ENCODE data around the gene VPS35L.
A peak's percentile ranks its signal among the peaks of the same experiment; 100 is the strongest.

VPS35L gene

DNA sequence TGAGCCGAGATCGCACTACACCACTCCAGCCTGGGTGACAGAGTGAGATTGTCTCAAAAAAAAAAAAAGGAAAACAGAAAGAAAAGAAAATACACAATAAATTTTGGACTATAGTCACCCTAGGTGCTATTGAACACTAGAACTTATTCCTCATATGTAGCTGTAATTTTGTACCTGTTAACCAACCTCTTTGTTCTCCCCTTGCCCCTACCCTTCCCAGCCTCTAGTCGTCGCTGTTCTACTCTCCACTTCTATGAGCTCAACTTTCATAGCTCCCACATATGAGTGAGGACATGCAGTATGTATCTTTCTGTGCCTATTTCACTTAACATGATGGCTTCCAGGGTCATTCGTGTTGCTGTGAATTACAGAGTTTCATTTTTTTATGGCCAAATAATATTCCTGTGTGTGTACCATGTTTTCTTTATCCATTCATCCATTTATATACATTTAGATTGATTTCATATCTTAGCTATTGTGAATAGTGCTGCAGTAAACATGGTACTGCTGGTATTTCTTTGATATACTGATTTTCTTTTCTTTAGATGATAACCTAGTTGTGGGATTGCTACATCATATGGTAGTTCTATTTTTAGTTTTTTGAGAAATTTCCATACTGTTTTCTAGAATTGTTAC is 28.3 kb downstream of the VPS35L start:
- H3K23ac ChIP-seq (ENCODE audit: low read length), result no peak overlapping the region
- no peaks in the 10 kb centered on the region for H3K79me2 ChIP-seq (ENCODE audit: control insufficient read depth, insufficient read depth, low read length)
- no peak overlapping the region for H3K4me2 ChIP-seq (ENCODE audit: low read length)
- no peak overlapping the region for H3K4ac ChIP-seq (ENCODE audit: low read depth, low read length)
- WGBS (ENCODE audit: extremely low coverage, insufficient coverage, low lambda C conversion rate), result no CpG with 5 or more reads among the region's 5 CpGs
- H3K4me3 ChIP-seq (ENCODE audit: low read length), result no peak overlapping the region
- no peak overlapping the region for H3K27ac ChIP-seq (ENCODE audit: low read depth, low read length)
- H3K18ac ChIP-seq (ENCODE audit: low read length), result no peak overlapping the region
- H4K5ac ChIP-seq (ENCODE audit: low read length), result no peak overlapping the region
- no peak overlapping the region for H3K56ac ChIP-seq (ENCODE audit: low read length)
- no peak overlapping the region for H2AK5ac ChIP-seq (ENCODE audit: low read length)
- no peak overlapping the region for H4K8ac ChIP-seq (ENCODE audit: low read depth, low read length)
- H3K9ac ChIP-seq (ENCODE audit: low read length), result no peak overlapping the region
- no peaks in the 10 kb centered on the region for H3K36me3 ChIP-seq (ENCODE audit: control insufficient read depth, insufficient read depth, low read length)
- no peaks in the 10 kb centered on the region for H3K27me3 ChIP-seq (ENCODE audit: insufficient read depth, low read length, poor library complexity)
- H3K4me1 ChIP-seq (ENCODE audit: control insufficient read depth, low read depth, low read length), result no peaks in the 10 kb centered on the region
- no peak overlapping the region for H2BK5ac ChIP-seq (ENCODE audit: low read length)
- peak; percentile 67 for DNase-seq
- no peaks in the 10 kb centered on the region for H3K79me1 ChIP-seq (ENCODE audit: low read length)
- H2BK15ac ChIP-seq (replicated peaks; ENCODE audit: low read depth), result no peak overlapping the region
- no peak overlapping the region for H2BK120ac ChIP-seq (ENCODE audit: low read depth, low read length)

DNA sequence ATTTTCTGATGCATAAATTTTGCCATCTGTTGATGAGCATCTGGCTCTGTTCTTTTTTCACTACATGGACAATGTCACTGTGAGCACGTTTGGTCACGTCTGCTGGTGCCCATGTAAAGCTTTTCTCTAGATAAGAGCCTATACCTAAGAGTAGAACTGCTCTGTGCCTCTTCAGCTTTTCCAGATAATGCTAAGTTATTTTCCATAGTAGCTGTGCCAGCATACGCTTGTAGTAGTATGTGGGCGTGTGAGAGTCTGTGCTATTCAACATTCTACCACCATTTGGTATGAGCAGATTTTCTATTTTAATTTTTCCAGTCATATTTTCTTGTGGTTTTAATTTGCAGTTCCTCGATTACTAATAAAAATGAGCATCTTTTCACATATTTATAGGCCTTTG is 33.2 kb downstream of the VPS35L start:
- Histone ChIP-seq H3K18ac (ENCODE audit: low read length) (no peak overlapping the region), H3K4me3 (ENCODE audit: low read length) (no peak overlapping the region), H4K5ac (ENCODE audit: low read length) (no peak overlapping the region), H4K8ac (ENCODE audit: low read depth, low read length) (no peak overlapping the region), H2AK5ac (ENCODE audit: low read length) (no peak overlapping the region), H3K56ac (ENCODE audit: low read length) (no peak overlapping the region), H2BK120ac (ENCODE audit: low read depth, low read length) (no peak overlapping the region), H3K27me3 (ENCODE audit: insufficient read depth, low read length, poor library complexity) (no peaks in the 10 kb centered on the region), H3K79me1 (ENCODE audit: low read length) (no peaks in the 10 kb centered on the region), H3K4me1 (ENCODE audit: control insufficient read depth, low read depth, low read length) (no peaks in the 10 kb centered on the region), H2BK5ac (ENCODE audit: low read length) (no peak overlapping the region), H2BK15ac (replicated peaks; ENCODE audit: low read depth) (no peak overlapping the region), H3K9ac (ENCODE audit: low read length) (no peak overlapping the region), H3K36me3 (ENCODE audit: control insufficient read depth, insufficient read depth, low read length) (no peaks in the 10 kb centered on the region), H3K27ac (ENCODE audit: low read depth, low read length) (no peak overlapping the region), H3K4ac (ENCODE audit: low read depth, low read length) (no peak overlapping the region), H3K79me2 (ENCODE audit: control insufficient read depth, insufficient read depth, low read length) (no peaks in the 10 kb centered on the region), H3K4me2 (ENCODE audit: low read length) (no peak overlapping the region), H3K23ac (ENCODE audit: low read length) (no peak overlapping the region)
- no CpG with 5 or more reads among the region's 5 CpGs for WGBS (ENCODE audit: extremely low coverage, insufficient coverage, low lambda C conversion rate)
- no peak for DNase-seq

DNA sequence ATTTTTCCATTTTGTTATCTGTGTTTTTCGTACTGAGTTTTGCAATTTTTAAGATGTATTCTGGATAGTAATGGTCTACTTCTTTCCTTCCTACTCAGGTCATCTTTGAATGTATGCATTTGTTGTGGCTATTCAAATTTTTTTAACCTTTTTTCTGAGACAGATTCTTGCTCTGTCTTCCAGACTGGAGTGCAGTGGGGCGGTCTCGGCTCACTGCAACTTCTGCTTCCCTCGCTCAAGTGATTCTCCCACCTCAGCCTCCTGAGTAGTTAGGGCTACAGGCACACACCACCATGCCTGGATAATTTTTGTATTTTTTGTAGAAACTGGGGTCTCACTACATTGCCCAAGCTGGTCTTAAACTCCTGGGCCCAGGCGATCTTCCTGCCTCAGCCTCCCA is 33.6 kb downstream of the VPS35L start:
- no peaks in the 10 kb centered on the region for H3K79me1 ChIP-seq (ENCODE audit: low read length)
- H3K27ac ChIP-seq (ENCODE audit: low read depth, low read length), result no peak overlapping the region
- H3K18ac ChIP-seq (ENCODE audit: low read length), result no peak overlapping the region
- no peaks in the 10 kb centered on the region for H3K79me2 ChIP-seq (ENCODE audit: control insufficient read depth, insufficient read depth, low read length)
- no peak overlapping the region for H3K4me2 ChIP-seq (ENCODE audit: low read length)
- H4K8ac ChIP-seq (ENCODE audit: low read depth, low read length), result no peak overlapping the region
- H3K9ac ChIP-seq (ENCODE audit: low read length), result no peak overlapping the region
- H2BK120ac ChIP-seq (ENCODE audit: low read depth, low read length), result no peak overlapping the region
- no peak overlapping the region for H2BK5ac ChIP-seq (ENCODE audit: low read length)
- no peak overlapping the region for H3K23ac ChIP-seq (ENCODE audit: low read length)
- H3K4ac ChIP-seq (ENCODE audit: low read depth, low read length), result no peak overlapping the region
- no peak overlapping the region for H3K56ac ChIP-seq (ENCODE audit: low read length)
- no peaks in the 10 kb centered on the region for H3K36me3 ChIP-seq (ENCODE audit: control insufficient read depth, insufficient read depth, low read length)
- no CpG with 5 or more reads among the region's 5 CpGs for WGBS (ENCODE audit: extremely low coverage, insufficient coverage, low lambda C conversion rate)
- no peak for DNase-seq
- H4K5ac ChIP-seq (ENCODE audit: low read length), result no peak overlapping the region
- H3K4me3 ChIP-seq (ENCODE audit: low read length), result no peak overlapping the region
- no peaks in the 10 kb centered on the region for H3K27me3 ChIP-seq (ENCODE audit: insufficient read depth, low read length, poor library complexity)
- no peaks in the 10 kb centered on the region for H3K4me1 ChIP-seq (ENCODE audit: control insufficient read depth, low read depth, low read length)
- no peak overlapping the region for H2AK5ac ChIP-seq (ENCODE audit: low read length)
- no peak overlapping the region for H2BK15ac ChIP-seq (replicated peaks; ENCODE audit: low read depth)

DNA sequence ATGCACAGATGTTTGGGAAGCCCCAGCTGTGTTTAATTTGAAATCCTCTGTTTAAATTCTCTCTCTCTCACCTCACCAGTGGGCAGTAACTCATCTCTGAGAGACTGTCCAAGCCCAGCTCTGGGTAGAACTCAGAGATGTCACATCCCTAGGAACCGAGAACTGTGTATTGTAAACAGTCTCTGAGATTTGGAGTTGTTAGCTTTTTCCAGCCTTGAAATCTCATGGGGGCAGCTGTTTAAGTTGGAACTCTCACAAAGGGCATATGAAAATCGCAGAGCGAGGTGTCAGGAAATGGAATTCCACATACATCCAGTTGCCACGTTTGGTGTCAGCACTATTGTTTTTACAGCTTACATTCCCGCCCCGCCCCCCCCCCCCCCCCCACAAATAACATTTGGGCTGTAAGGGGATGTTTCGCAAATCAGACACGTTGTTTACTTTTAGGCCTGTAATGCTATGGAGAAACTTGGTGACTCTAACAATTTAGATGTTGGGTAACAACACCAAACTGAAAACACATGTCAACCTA is 34.3 kb downstream of the VPS35L start:
- H4K8ac ChIP-seq (ENCODE audit: low read depth, low read length), result no peak overlapping the region
- H2BK15ac ChIP-seq (replicated peaks; ENCODE audit: low read depth), result no peak overlapping the region
- H4K5ac ChIP-seq (ENCODE audit: low read length), result no peak overlapping the region
- no peaks in the 10 kb centered on the region for H3K36me3 ChIP-seq (ENCODE audit: control insufficient read depth, insufficient read depth, low read length)
- H3K9ac ChIP-seq (ENCODE audit: low read length), result no peak overlapping the region
- H3K4me1 ChIP-seq (ENCODE audit: control insufficient read depth, low read depth, low read length), result no peaks in the 10 kb centered on the region
- no peak overlapping the region for H3K4me2 ChIP-seq (ENCODE audit: low read length)
- H3K27ac ChIP-seq (ENCODE audit: low read depth, low read length), result no peak overlapping the region
- H3K4me3 ChIP-seq (ENCODE audit: low read length), result no peak overlapping the region
- no peaks in the 10 kb centered on the region for H3K79me2 ChIP-seq (ENCODE audit: control insufficient read depth, insufficient read depth, low read length)
- H3K56ac ChIP-seq (ENCODE audit: low read length), result no peak overlapping the region
- H3K79me1 ChIP-seq (ENCODE audit: low read length), result no peaks in the 10 kb centered on the region
- H3K18ac ChIP-seq (ENCODE audit: low read length), result no peak overlapping the region
- no peak for DNase-seq
- no peak overlapping the region for H3K23ac ChIP-seq (ENCODE audit: low read length)
- no peak overlapping the region for H2BK120ac ChIP-seq (ENCODE audit: low read depth, low read length)
- no peaks in the 10 kb centered on the region for H3K27me3 ChIP-seq (ENCODE audit: insufficient read depth, low read length, poor library complexity)
- no peak overlapping the region for H3K4ac ChIP-seq (ENCODE audit: low read depth, low read length)
- H2BK5ac ChIP-seq (ENCODE audit: low read length), result no peak overlapping the region
- WGBS (ENCODE audit: extremely low coverage, insufficient coverage, low lambda C conversion rate), result no CpG with 5 or more reads among the region's 8 CpGs
- H2AK5ac ChIP-seq (ENCODE audit: low read length), result no peak overlapping the region

DNA sequence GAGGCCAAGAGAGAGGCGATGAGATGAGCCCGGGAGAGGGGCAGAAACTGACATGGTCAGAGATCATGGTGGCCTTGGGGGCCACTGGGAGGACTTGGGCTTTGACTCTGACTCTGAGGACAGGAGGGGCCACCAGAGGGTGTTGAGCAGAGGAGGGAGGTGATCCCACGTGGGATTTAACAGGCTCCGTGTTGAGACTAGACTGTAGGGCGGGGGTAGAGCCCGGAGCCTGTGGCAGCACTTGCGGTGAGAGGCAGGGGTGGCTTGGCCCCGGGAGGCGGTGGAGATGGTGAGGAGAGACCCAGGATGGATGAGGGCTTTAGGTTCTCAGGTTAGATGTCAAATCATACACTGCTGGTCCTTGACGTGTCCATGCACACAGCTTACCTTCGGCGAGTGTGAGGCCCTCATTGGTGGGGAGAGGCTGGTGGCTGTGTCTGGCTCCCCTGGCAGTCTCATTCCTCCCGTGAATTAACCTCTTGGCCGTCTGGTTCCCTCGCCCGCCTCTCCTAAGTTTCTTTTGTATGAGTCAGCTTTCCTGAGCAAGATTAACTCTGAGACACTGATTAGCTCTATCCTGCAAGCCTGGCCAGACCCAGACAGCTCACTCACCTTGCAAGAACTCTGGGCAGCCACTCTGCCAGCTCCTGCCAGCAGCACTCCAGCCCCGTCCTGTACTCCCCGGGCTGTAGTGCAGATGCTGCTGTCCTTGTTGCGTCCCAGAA is 39.7 kb downstream of the VPS35L start:
- Histone ChIP-seq H3K27ac (ENCODE audit: low read depth, low read length) (no peak overlapping the region), H2AK5ac (ENCODE audit: low read length) (no peak overlapping the region), H3K4me2 (ENCODE audit: low read length) (no peak overlapping the region), H2BK5ac (ENCODE audit: low read length) (no peak overlapping the region), H3K27me3 (ENCODE audit: insufficient read depth, low read length, poor library complexity) (no peaks in the 10 kb centered on the region), H3K4me1 (ENCODE audit: control insufficient read depth, low read depth, low read length) (no peaks in the 10 kb centered on the region), H3K56ac (ENCODE audit: low read length) (no peak overlapping the region), H3K36me3 (ENCODE audit: control insufficient read depth, insufficient read depth, low read length) (no peaks in the 10 kb centered on the region), H3K4me3 (ENCODE audit: low read length) (no peak overlapping the region), H3K18ac (ENCODE audit: low read length) (no peak overlapping the region), H3K23ac (ENCODE audit: low read length) (no peak overlapping the region), H2BK120ac (ENCODE audit: low read depth, low read length) (no peak overlapping the region), H4K5ac (ENCODE audit: low read length) (no peak overlapping the region), H3K9ac (ENCODE audit: low read length) (no peak overlapping the region), H4K8ac (ENCODE audit: low read depth, low read length) (no peak overlapping the region), H2BK15ac (replicated peaks; ENCODE audit: low read depth) (no peak overlapping the region), H3K4ac (ENCODE audit: low read depth, low read length) (no peak overlapping the region), H3K79me1 (ENCODE audit: low read length) (no peaks in the 10 kb centered on the region), H3K79me2 (ENCODE audit: control insufficient read depth, insufficient read depth, low read length) (no peaks in the 10 kb centered on the region)
- peak; percentile 78 for DNase-seq
- WGBS (ENCODE audit: extremely low coverage, insufficient coverage, low lambda C conversion rate), result no CpG with 5 or more reads among the region's 19 CpGs

Measured in mesendoderm (in vitro differentiated cells).